ENCODE results near the gene PCNT.

GRCh38 chr21:46424621-46425020, 100.7 kb downstream of the PCNT start:
- TF ChIP-seq GLIS2 (tag by site-specific recombination; IDR thresholded peaks at IDR 0.05) = no peak
- TF ChIP-seq, protein P1, sequence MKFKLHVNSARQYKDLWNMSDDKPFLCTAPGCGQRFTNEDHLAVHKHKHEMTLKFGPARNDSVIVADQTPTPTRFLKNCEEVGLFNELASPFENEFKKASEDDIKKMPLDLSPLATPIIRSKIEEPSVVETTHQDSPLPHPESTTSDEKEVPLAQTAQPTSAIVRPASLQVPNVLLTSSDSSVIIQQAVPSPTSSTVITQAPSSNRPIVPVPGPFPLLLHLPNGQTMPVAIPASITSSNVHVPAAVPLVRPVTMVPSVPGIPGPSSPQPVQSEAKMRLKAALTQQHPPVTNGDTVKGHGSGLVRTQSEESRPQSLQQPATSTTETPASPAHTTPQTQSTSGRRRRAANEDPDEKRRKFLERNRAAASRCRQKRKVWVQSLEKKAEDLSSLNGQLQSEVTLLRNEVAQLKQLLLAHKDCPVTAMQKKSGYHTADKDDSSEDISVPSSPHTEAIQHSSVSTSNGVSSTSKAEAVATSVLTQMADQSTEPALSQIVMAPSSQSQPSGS (tag by site-specific recombination; IDR thresholded peaks at IDR 0.05; ENCODE audit: low read depth) = no peak
- TF ChIP-seq CTCF (tag by site-specific recombination; IDR thresholded peaks at IDR 0.05) = no peak
- no peak for TF ChIP-seq MEIS1 (CRISPR knock-in tag; IDR thresholded peaks at IDR 0.05; ENCODE audit: borderline replicate concordance)
- no peak for TF ChIP-seq MYNN (tag by site-specific recombination; IDR thresholded peaks at IDR 0.05; ENCODE audit: borderline replicate concordance)
- no peak for TF ChIP-seq ZBTB21 (tag by site-specific recombination; IDR thresholded peaks at IDR 0.05)
- TF ChIP-seq ZNF140 (tag by site-specific recombination; IDR thresholded peaks at IDR 0.05) = no peak
- TF ChIP-seq OVOL3 (tag by site-specific recombination; IDR thresholded peaks at IDR 0.05) = no peak
- no peak for TF ChIP-seq ZNF292 (tag by site-specific recombination; IDR thresholded peaks at IDR 0.05; ENCODE audit: borderline replicate concordance, low read depth)
- no peak for TF ChIP-seq RBAK (tag by site-specific recombination; IDR thresholded peaks at IDR 0.05)
- no peak for TF ChIP-seq ZNF449 (tag by site-specific recombination; IDR thresholded peaks at IDR 0.05)
- no peak for TF ChIP-seq ZSCAN30 (tag by site-specific recombination; IDR thresholded peaks at IDR 0.05)
- no peak for TF ChIP-seq ZBTB8A (tag by site-specific recombination; IDR thresholded peaks at IDR 0.05)
- no peak for TF ChIP-seq ZNF274 (IDR thresholded peaks at IDR 0.05; ENCODE audit: low read length)
- TF ChIP-seq ZNF274 (tag by site-specific recombination; IDR thresholded peaks at IDR 0.05; ENCODE audit: borderline replicate concordance) = no peak

Measured in HEK293 (cell line).